HG03342 (cell line): Measurements from ENCODE around the gene DPYSL5.
"Not testable (repeated sequence)": the region's sequence is repeated elsewhere in the genome, so short reads cannot be mapped to it uniquely, and the experiment has no call there.

Experiments used
- ATAC-seq: cut with Tn5 transposase; IDR thresholded peaks from one replicate; pipeline ENCODE4 v1.9.1; 2021; ENCODE audit warnings: mild to moderate bottlenecking, moderate library complexity; ENCODE audit not compliant: unreplicated experiment

DPYSL5 gene

GRCh38 chr2:26874514-26874913 is 26.6 kb downstream of the DPYSL5 start:
- no peak for ATAC-seq

GRCh38 chr2:26875065-26875634 is 27.2 kb downstream of the DPYSL5 start:
- no peak for ATAC-seq

GRCh38 chr2:26875808-26876207 is 27.9 kb downstream of the DPYSL5 start:
- ATAC-seq = no peak

GRCh38 chr2:26876260-26876659 is 28.3 kb downstream of the DPYSL5 start:
- no peak for ATAC-seq

GRCh38 chr2:26877276-26877675 is 29.3 kb downstream of the DPYSL5 start:
- ATAC-seq = no peak

GRCh38 chr2:26880161-26880560 is 32.2 kb downstream of the DPYSL5 start:
- no peak for ATAC-seq

GRCh38 chr2:26880910-26881435 is 33.0 kb downstream of the DPYSL5 start:
- ATAC-seq = no peak

- ATAC-seq = not testable (repeated sequence)
These were observed 34.3 kb downstream of the DPYSL5 start for GRCh38 chr2:26882220-26882619.

- ATAC-seq = no peak
These were observed 36.0 kb downstream of the DPYSL5 start for GRCh38 chr2:26883956-26884355.

GRCh38 chr2:26884486-26884885 is 36.6 kb downstream of the DPYSL5 start:
- ATAC-seq = no peak

GRCh38 chr2:26885651-26886329 is 37.9 kb downstream of the DPYSL5 start:
- no peak for ATAC-seq

GRCh38 chr2:26886736-26887135 is 38.8 kb downstream of the DPYSL5 start:
- ATAC-seq = no peak

- ATAC-seq = no peak
These were observed 39.2 kb downstream of the DPYSL5 start for GRCh38 chr2:26887151-26887550.

GRCh38 chr2:26889796-26890195 is 41.9 kb downstream of the DPYSL5 start:
- no peak for ATAC-seq

GRCh38 chr2:26890341-26891000 is 42.5 kb downstream of the DPYSL5 start:
- no peak for ATAC-seq

GRCh38 chr2:26892133-26892532 is 44.2 kb downstream of the DPYSL5 start:
- no peak for ATAC-seq

GRCh38 chr2:26892922-26893524 is 45.1 kb downstream of the DPYSL5 start:
- ATAC-seq = no peak

GRCh38 chr2:26894136-26894535 is 46.2 kb downstream of the DPYSL5 start:
- ATAC-seq = no peak

GRCh38 chr2:26897807-26898479 is 50.0 kb downstream of the DPYSL5 start:
- no peak for ATAC-seq

- ATAC-seq = no peak
These were observed 50.6 kb downstream of the DPYSL5 start for GRCh38 chr2:26898480-26899078.
